HUDEP-2 (cell line): ENCODE data around the gene PTPRT.

Experiments
- DNase-seq, 76 experiments: peaks; one replicate each; lab custom pipeline; 2025; ENCODE audit not compliant: unreplicated experiment in 76 of 76; lab: John Stamatoyannopoulos, UW

The PTPRT gene

GRCh38 chr20:42441196-42441863 lies 748.4 kb downstream of the PTPRT start:
- no peak for DNase-seq

- DNase-seq = no peak
These were observed 754.5 kb downstream of the PTPRT start for GRCh38 chr20:42435230-42435629.

GRCh38 chr20:42432496-42433334 lies 757.0 kb downstream of the PTPRT start:
- DNase-seq = no peak

- no peak for DNase-seq
These were observed 759.1 kb downstream of the PTPRT start for GRCh38 chr20:42430598-42430997.

- DNase-seq = no peak
These were observed 759.8 kb downstream of the PTPRT start for GRCh38 chr20:42429761-42430458.

- no peak for DNase-seq
These were observed 769.7 kb downstream of the PTPRT start for GRCh38 chr20:42419814-42420532.

- no peak for DNase-seq
These were observed 782.9 kb downstream of the PTPRT start for GRCh38 chr20:42406826-42407225.

GRCh38 chr20:42402455-42402854 lies 787.3 kb downstream of the PTPRT start:
- DNase-seq = no peak

- no peak for DNase-seq
These were observed 788.1 kb downstream of the PTPRT start for GRCh38 chr20:42401613-42402012.

GRCh38 chr20:42399802-42400201 lies 789.9 kb downstream of the PTPRT start:
- no peak for DNase-seq

- no peak for DNase-seq
These were observed 797.3 kb downstream of the PTPRT start for GRCh38 chr20:42392442-42392841.

- DNase-seq = no peak
These were observed 797.9 kb downstream of the PTPRT start for GRCh38 chr20:42391807-42392206.

GRCh38 chr20:42380287-42380686 lies 809.4 kb downstream of the PTPRT start:
- no peak for DNase-seq

GRCh38 chr20:42379385-42379784 lies 810.3 kb downstream of the PTPRT start:
- DNase-seq = no peak

GRCh38 chr20:42378826-42379225 lies 810.9 kb downstream of the PTPRT start:
- no peak for DNase-seq

- DNase-seq = no peak
These were observed 813.6 kb downstream of the PTPRT start for GRCh38 chr20:42376131-42376530.

GRCh38 chr20:42373049-42373448 lies 816.7 kb downstream of the PTPRT start:
- no peak for DNase-seq

GRCh38 chr20:42370075-42370474 lies 819.6 kb downstream of the PTPRT start:
- DNase-seq = no peak

- no peak for DNase-seq
These were observed 820.8 kb downstream of the PTPRT start for GRCh38 chr20:42368910-42369309.

- no peak for DNase-seq
These were observed 823.1 kb downstream of the PTPRT start for GRCh38 chr20:42366626-42367025.

GRCh38 chr20:42364446-42364845 lies 825.3 kb downstream of the PTPRT start:
- DNase-seq = no peak
